Testis (tissue), 3 donors: ENCODE results near the gene SLC38A4. TPM values are rescaled to one million over a fixed set of nuclear protein-coding genes. Genes with fewer than 3 reads are reported as not detected.

Experiments used
- DNase-seq: peaks from one replicate; pipeline ENCODE4 v3.0.0-alpha.2; 2019
- H3K27ac ChIP-seq, 2 donors: fragments of 200-600 bp; sonication (generic); one replicate each; pipeline ENCODE4 v1.5.1; 2019
- H3K27me3 ChIP-seq: fragments of 200-600 bp; sonication (generic); one replicate; pipeline ENCODE4 v1.5.1; 2019
- H3K36me3 ChIP-seq: fragments of 200-600 bp; sonication (generic); one replicate; pipeline ENCODE4 v1.5.1; 2017; ENCODE audit warnings: low read depth; ENCODE audit errors: missing control alignments
- H3K4me1 ChIP-seq: fragments of 200-600 bp; sonication (generic); one replicate; pipeline ENCODE4 v1.5.1; 2019
- H3K4me3 ChIP-seq, 2 donors: fragments of 200-600 bp; sonication (generic); one replicate each; pipeline ENCODE4 v1.5.1; 2017 to 2019
- H3K9me3 ChIP-seq: fragments of 200-600 bp; sonication (generic); one replicate; pipeline ENCODE4 v1.5.1; 2017
- CTCF ChIP-seq, 3 experiments: fragments of 450-650 bp in 2 of 3; fragments of 200-600 bp in 1 of 3; sonication (generic) in 1 of 3; IDR thresholded peaks; one replicate each; pipeline ENCODE4 v1.5.1; 2016 to 2019; ENCODE audit warnings: antibody characterized with exemption in 3 of 3, mild to moderate bottlenecking in 2 of 3, moderate library complexity in 1 of 3
- POLR2A ChIP-seq: fragments of 450-650 bp; IDR thresholded peaks from one replicate; pipeline ENCODE4 v1.6.1; 2017; ENCODE audit warnings: antibody characterized with exemption, mild to moderate bottlenecking, moderate library complexity
- whole genome bisulfite sequencing, 2 donors: methylation state at CpG; one replicate each; pipeline ENCODE4 v1.1.5; 2018; 5-methylcytosine and 5-hydroxymethylcytosine counted together
- intact Hi-C: fragments of 100-400 bp; cut with DNase I; formaldehyde crosslinking; loops from one replicate; pipeline ENCODE4 v1.15.1; 2023; ENCODE audit warnings: low total_unique reads
- polyA plus RNA-seq: library from polyadenylated mRNA; stranded (reverse); fragments of 350-450 nt; fragmentation: Illumina TruSeq; extraction: RNeasy Lipid Tissue Mini Kit (QIAGEN cat#74804); gene quantifications from one replicate; pipeline ENCODE4 v1.2.3, GENCODE V29; 2014; ENCODE audit warnings: low read depth, low replicate concordance; ENCODE audit not compliant: insufficient read depth
- total RNA-seq, 2 donors: library from RNA; depleted of rRNA; stranded (reverse); fragments of >200 nt; gene quantifications; one replicate each; pipeline ENCODE4 v1.2.3, GENCODE V29; 2016

The SLC38A4 gene
- total and polyA plus RNA-seq, 3 donors from 2014 or later: 0.24 to 1.3 (median 0.65) TPM

- H3K27me3 ChIP-seq: no peaks in the 10 kb centered on the region
- TF ChIP-seq POLR2A (no peak), CTCF (IDR thresholded peaks at IDR 0.05) (no peak)
- DNase-seq: no peak
- intact Hi-C loops: no loop called here
- no peak overlapping the region for H3K4me3 ChIP-seq
- no peak overlapping the region for H3K27ac ChIP-seq
- no peaks in the 10 kb centered on the region for H3K4me1 ChIP-seq
- 84 to 88% methylated on average over 2 of the region's 2 CpGs for WGBS, 2 donors
- H3K36me3 ChIP-seq: no peaks in the 10 kb centered on the region
- H3K9me3 ChIP-seq: no peaks in the 10 kb centered on the region
Measured at GRCh38 chr12:46725332-46725731, 100.5 kb downstream of the SLC38A4 start.

- DNase-seq: no peak
- H3K27ac ChIP-seq: no peak overlapping the region
- H3K9me3 ChIP-seq: no peaks in the 10 kb centered on the region
- no peak for TF ChIP-seq CTCF (IDR thresholded peaks at IDR 0.05)
- TF ChIP-seq POLR2A: no peak
- H3K36me3 ChIP-seq: no peaks in the 10 kb centered on the region
- 53 to 56% methylated on average over 3 of the region's 3 CpGs for WGBS, 2 donors
- H3K27me3 ChIP-seq: no peaks in the 10 kb centered on the region
- intact Hi-C loops: no loop called here
- no peak overlapping the region for H3K4me3 ChIP-seq
- no peaks in the 10 kb centered on the region for H3K4me1 ChIP-seq
Measured at GRCh38 chr12:46723629-46724419, 102.0 kb downstream of the SLC38A4 start.

GRCh38 chr12:46722394-46723185 lies 103.2 kb downstream of the SLC38A4 start:
- no peak overlapping the region for H3K4me3 ChIP-seq
- H3K9me3 ChIP-seq: no peaks in the 10 kb centered on the region
- no peaks in the 10 kb centered on the region for H3K27me3 ChIP-seq
- DNase-seq: no peak
- intact Hi-C loops: no loop called here
- 86 to 96% methylated on average over 3 of the region's 3 CpGs for WGBS, 2 donors
- H3K27ac ChIP-seq: no peak overlapping the region
- H3K4me1 ChIP-seq: no peaks in the 10 kb centered on the region
- TF ChIP-seq CTCF (IDR thresholded peaks at IDR 0.05): no peak
- TF ChIP-seq POLR2A: no peak
- no peaks in the 10 kb centered on the region for H3K36me3 ChIP-seq

GRCh38 chr12:46718495-46718894 lies 107.3 kb downstream of the SLC38A4 start:
- WGBS, 2 donors: 87 to 93% methylated on average over 3 of the region's 3 CpGs
- Histone ChIP-seq H3K9me3 (no peaks in the 10 kb centered on the region), H3K27me3 (no peaks in the 10 kb centered on the region), H3K4me3 (no peak overlapping the region), H3K36me3 (no peaks in the 10 kb centered on the region), H3K4me1 (no peaks in the 10 kb centered on the region), H3K27ac (no peak overlapping the region)
- DNase-seq: no peak
- intact Hi-C loops: no loop called here
- TF ChIP-seq POLR2A (no peak), CTCF (IDR thresholded peaks at IDR 0.05) (no peak)
